IMR-90 (cell line): Measurements from ENCODE around the gene UQCRFS1. TPM values are rescaled to one million over a fixed set of nuclear protein-coding genes. Genes with fewer than 3 reads are reported as not detected.

Source experiments
- ATAC-seq: fragments of 200-7000 bp; cut with Tn5 transposase; 2 replicates; pipeline ENCODE4 v1.9.1; 2020; ENCODE audit warnings: low read depth, mild to moderate bottlenecking, moderate library complexity
- BruUV-seq: library from RNA; stranded (reverse); fragments of 400-500 nt; replicated peaks from 2 replicates; lab custom pipeline; 2021; lab: Mats Ljungman, UMichigan
- CTCF ChIA-PET: fragments of 300-600 bp; formaldehyde crosslinking; extraction: SDS; loops from one replicate; lab custom pipeline; 2021; ENCODE audit warnings: antibody characterized with exemption; lab: Yijun Ruan, JAX
- POLR2A ChIA-PET: fragments of 300-600 bp; sonication (Branson Sonifier 250); formaldehyde crosslinking; loops from one replicate; lab custom pipeline; 2022; ENCODE audit warnings: antibody characterized with exemption; ENCODE audit not compliant: unreplicated experiment; lab: Charles Lee
- DNase-seq: peaks from one replicate; pipeline ENCODE4 v3.0.0; 2013
- H2AFZ ChIP-seq: replicated peaks from 2 replicates; pipeline ENCODE3; 2013; ENCODE audit warnings: low read length, mild to moderate bottlenecking; ENCODE audit not compliant: poor library complexity
- H2AK5ac ChIP-seq: 2 replicates; pipeline ENCODE4 v1.6.1; 2013; ENCODE audit warnings: low read depth, low read length, inconsistent platforms
- H2AK9ac ChIP-seq: replicated peaks from 2 replicates; pipeline ENCODE3; 2013; ENCODE audit warnings: mild to moderate bottlenecking, low read depth, low read length, moderate library complexity; ENCODE audit not compliant: poor library complexity
- H2BK120ac ChIP-seq: 2 replicates; pipeline ENCODE4 v1.6.1; 2013; ENCODE audit warnings: low read depth, low read length, inconsistent platforms
- H2BK15ac ChIP-seq: 3 replicates; pipeline ENCODE4 v1.6.1; 2013; ENCODE audit warnings: low read depth, low read length, inconsistent platforms
- H2BK20ac ChIP-seq: 2 replicates; pipeline ENCODE4 v1.6.1; 2013; ENCODE audit warnings: low read depth, mild to moderate bottlenecking, inconsistent platforms, low read length, moderate library complexity
- H2BK5ac ChIP-seq: 2 replicates; pipeline ENCODE4 v1.6.1; 2013; ENCODE audit warnings: mild to moderate bottlenecking, low read depth, low read length, inconsistent platforms; ENCODE audit not compliant: poor library complexity, severe bottlenecking
- H3K14ac ChIP-seq: replicated peaks from 2 replicates; pipeline ENCODE4 v1.6.1; 2013; ENCODE audit warnings: low read depth, low read length, inconsistent platforms
- H3K18ac ChIP-seq: 2 replicates; pipeline ENCODE4 v1.6.1; 2013; ENCODE audit warnings: low read depth, low read length, control low read depth
- H3K23ac ChIP-seq: 2 replicates; pipeline ENCODE4 v1.6.1; 2013; ENCODE audit warnings: low read depth, low read length, inconsistent platforms
- H3K27ac ChIP-seq: 2 replicates; pipeline ENCODE4 v1.5.1; 2013; ENCODE audit warnings: mild to moderate bottlenecking, control low read depth, low read length; ENCODE audit not compliant: insufficient read depth
- H3K27me3 ChIP-seq: 2 replicates; pipeline ENCODE4 v1.6.1; 2013; ENCODE audit warnings: low read length; ENCODE audit not compliant: control insufficient read depth, insufficient read depth
- H3K36me3 ChIP-seq: 2 replicates; pipeline ENCODE4 v1.6.1; 2013; ENCODE audit warnings: low read length, mixed read lengths; ENCODE audit not compliant: control insufficient read depth, insufficient read depth
- H3K4ac ChIP-seq: 2 replicates; pipeline ENCODE4 v1.6.1; 2013; ENCODE audit warnings: low read depth, low read length, inconsistent platforms
- H3K4me1 ChIP-seq: 2 replicates; pipeline ENCODE4 v1.6.1; 2013; ENCODE audit warnings: low read length, mixed read lengths; ENCODE audit not compliant: control insufficient read depth, insufficient read depth
- H3K4me2 ChIP-seq: 2 replicates; pipeline ENCODE4 v1.6.1; 2013; ENCODE audit warnings: low read depth, mild to moderate bottlenecking, control low read depth, low read length, moderate library complexity
- H3K4me3 ChIP-seq: 2 replicates; pipeline ENCODE4 v1.5.1; 2013; ENCODE audit warnings: low read depth, mild to moderate bottlenecking, control low read depth, low read length, moderate library complexity; ENCODE audit not compliant: insufficient read depth
- H3K56ac ChIP-seq: 2 replicates; pipeline ENCODE4 v1.6.1; 2013; ENCODE audit warnings: low read length, inconsistent platforms; ENCODE audit not compliant: insufficient read depth; ENCODE audit errors: extremely low read depth
- H3K79me1 ChIP-seq, 2 experiments: 2 replicates each; pipeline ENCODE4 v1.6.1; 2013; ENCODE audit warnings: low read length in 2 of 2, inconsistent platforms in 1 of 2, low read depth in 1 of 2
- H3K9ac ChIP-seq: 2 replicates; pipeline ENCODE4 v1.6.1; 2013; ENCODE audit warnings: low read depth, low read length, control low read depth
- H3K9me1 ChIP-seq: 2 replicates; pipeline ENCODE4 v1.6.1; 2013; ENCODE audit warnings: low read length, inconsistent platforms; ENCODE audit not compliant: insufficient read depth
- H3K9me3 ChIP-seq: 2 replicates; pipeline ENCODE4 v1.6.1; 2013; ENCODE audit warnings: low read length; ENCODE audit not compliant: control insufficient read depth, insufficient read depth
- H4K20me1 ChIP-seq: 2 replicates; pipeline ENCODE4 v1.6.1; 2013; ENCODE audit warnings: low read length, inconsistent platforms; ENCODE audit not compliant: insufficient read depth
- H4K5ac ChIP-seq: 2 replicates; pipeline ENCODE4 v1.6.1; 2013; ENCODE audit warnings: mild to moderate bottlenecking, low read depth, low read length, control low read depth
- H4K8ac ChIP-seq, 2 experiments: 2 replicates each; pipeline ENCODE4 v1.6.1; 2013; ENCODE audit warnings: low read depth in 2 of 2, low read length in 2 of 2, control low read depth in 1 of 2, inconsistent platforms in 1 of 2
- H4K91ac ChIP-seq: 2 replicates; pipeline ENCODE4 v1.6.1; 2013; ENCODE audit warnings: low read depth, low read length, inconsistent platforms; ENCODE audit not compliant: insufficient read depth
- CHD1 ChIP-seq: IDR thresholded peaks from 2 replicates; pipeline ENCODE4 v1.6.1; 2012; ENCODE audit warnings: low read depth, low read length, improper control_type of control experiment
- ELK1 ChIP-seq: fragments of 150-350 bp; IDR thresholded peaks from 2 replicates; pipeline ENCODE4 v1.6.1; 2016; ENCODE audit warnings: low read depth, mild to moderate bottlenecking, low read length, moderate library complexity, borderline replicate concordance
- FOS ChIP-seq: fragments of 150-350 bp; IDR thresholded peaks from 2 replicates; pipeline ENCODE4 v1.6.1; 2016; ENCODE audit warnings: low read depth, low read length
- RCOR1 ChIP-seq: IDR thresholded peaks from 2 replicates; pipeline ENCODE4 v1.6.1; 2012; ENCODE audit warnings: mild to moderate bottlenecking, low read length, improper control_type of control experiment; ENCODE audit not compliant: insufficient replicate concordance
- SMC3 ChIP-seq: fragments of 150-350 bp; IDR thresholded peaks from 2 replicates; pipeline ENCODE4 v1.6.1; 2016; ENCODE audit warnings: low read depth, mild to moderate bottlenecking, antibody characterized with exemption, low read length, moderate library complexity
- USF2 ChIP-seq: fragments of 150-350 bp; IDR thresholded peaks from 2 replicates; pipeline ENCODE4 v1.6.1; 2017; ENCODE audit warnings: mild to moderate bottlenecking, antibody characterized with exemption, low read length, low read depth
- WGBS, 2 experiments: methylation state at CpG; one replicate each; pipeline versions ENCODE4 v1.1.5 to v1.1.7; 2013; ENCODE audit warnings: missing lambda C conversion rate in 2 of 2; ENCODE audit not compliant: insufficient read length in 1 of 2; ENCODE audit errors: extremely low coverage in 2 of 2; 5-methylcytosine and 5-hydroxymethylcytosine counted together
- dilution Hi-C: fragments of 300-500 bp; cut with HindIII; formaldehyde crosslinking; loops from one replicate; pipeline ENCODE4 v1.14.3; 2018; ENCODE audit warnings: low sequenced_read_pairs; ENCODE audit not compliant: unreplicated experiment
- in situ Hi-C: fragments of 300-500 bp; cut with MboI; formaldehyde crosslinking; loops from 3 replicates; pipeline ENCODE4 v1.14.3; 2019; ENCODE audit warnings: low sequenced_read_pairs, inconsistent platforms, mixed read lengths
- intact Hi-C: fragments of 100-400 bp; cut with micrococcal nuclease; formaldehyde crosslinking; loops from 2 replicates; pipeline ENCODE4 v1.10.0; 2022
- polyA plus RNA-seq, 3 experiments: library from polyadenylated mRNA; depleted of rRNA; stranded (reverse); fragments of >200 nt; gene quantifications; 2 replicates each; pipeline ENCODE4 v1.2.3, GENCODE V29; 2012; ENCODE audit warnings: low replicate concordance in 1 of 3
- total RNA-seq: library from RNA; depleted of rRNA; stranded (reverse); fragments of >200 nt; gene quantifications from 2 replicates; pipeline ENCODE4 v1.2.3, GENCODE V29; 2012

The UQCRFS1 gene
- total and polyA plus RNA-seq, 2 of the 4 experiments (the other 2 are of a cell fraction): 37.1 to 43.8 TPM

- no CpG with 5 or more reads among the region's 7 CpGs for WGBS, 2 experiments
- Histone ChIP-seq H2AK5ac (no peak overlapping the region), H3K79me1 (peaks cover 3 to 6% of the 10 kb centered on the region in 2 experiments; a peak in 1 of 4 replicates), H4K20me1 (peaks cover 20% of the 10 kb centered on the region), H3K14ac (peak overlapping the region; percentile 18), H2BK120ac (no peak overlapping the region; the same call in 1 of the 2 replicates), H2BK5ac (peak overlapping the region; percentile 32), H2AFZ (peak overlapping the region; percentile 87), H4K5ac (no peak overlapping the region; the same call in none of the 2 replicates), H3K36me3 (peaks cover 2% of the 10 kb centered on the region), H3K4me2 (peak overlapping the region; percentile 100), H3K9me1 (no peaks in the 10 kb centered on the region), H3K4ac (peak overlapping the region; percentile 74; the same call in 1 of the 2 replicates), H2BK20ac (no peak overlapping the region), H3K56ac (peak overlapping the region; percentile 88; the same call in 1 of the 2 replicates), H3K23ac (peak overlapping the region; percentile 72), H4K8ac (peak overlapping the region; percentile 57 to 78), H3K9ac (peak overlapping the region; percentile 99), H2BK15ac (no peak overlapping the region), H3K9me3 (no peaks in the 10 kb centered on the region), H3K18ac (0 out of 2 replicates have a peak overlapping the region, but pooled peaks have one; percentile 36), H4K91ac (no peak overlapping the region; the same call in 1 of the 2 replicates), H3K27me3 (no peaks in the 10 kb centered on the region; the same call in none of the 2 replicates), H2AK9ac (peak overlapping the region; percentile 53), H3K4me1 (peaks cover 2% of the 10 kb centered on the region; the same call in 1 of the 2 replicates), H3K4me3 (peak overlapping the region; percentile 100), H3K27ac (peak overlapping the region; percentile 85)
- ChIA-PET CTCF (no interaction called here), POLR2A (no interaction called here)
- BruUV-seq: no TSS peak
- TF ChIP-seq SMC3 (no peak), FOS (no peak), USF2 (no peak), RCOR1 (no peak), ELK1 (no peak), CHD1 (no peak)
- dilution Hi-C loops (no loop called here), in situ Hi-C loops (no loop called here), intact Hi-C loops (loop anchor here (5.0 kb wide), 1 partner anchor 395 kb away; the partner anchor contains the start of gene POP4)
- DNase-seq (no peak), ATAC-seq (no peak)
Observed at GRCh38 chr19:29212356-29212647, 649 bp downstream of the UQCRFS1 start.
